ENCODE measurements around the gene NT5M.
A peak's percentile ranks its signal among the peaks of the same experiment; 100 is the strongest.

NT5M gene

GRCh38 chr17:17295141-17295540 is 8.0 kb upstream of the NT5M start:
- Histone ChIP-seq H2BK12ac (ENCODE audit: low read length) (no peak overlapping the region), H2AFZ (ENCODE audit: low read length) (no peak overlapping the region), H3K4me3 (ENCODE audit: low read length in 2 of 2) (no peak overlapping the region), H3K79me1 (ENCODE audit: low read depth, low read length) (no peaks in the 10 kb centered on the region), H4K8ac (ENCODE audit: low read depth, low read length) (no peak overlapping the region), H2BK15ac (ENCODE audit: low read length) (no peak overlapping the region), H3K9me3 (replicated peaks in 1 of 2; ENCODE audit: control insufficient read depth in 2 of 2, insufficient read depth in 1 of 2, low read depth in 1 of 2, low read length in 2 of 2) (no peaks in the 10 kb centered on the region), H3K14ac (ENCODE audit: low read length) (no peak overlapping the region), H2AK5ac (ENCODE audit: low read depth, low read length) (no peak overlapping the region), H2BK5ac (ENCODE audit: low read length) (no peak overlapping the region), H3K4ac (ENCODE audit: low read length) (no peak overlapping the region), H3K36me3 (replicated peaks in 1 of 2; ENCODE audit: control insufficient read depth in 2 of 2, insufficient read depth in 2 of 2, low read length in 2 of 2) (no peaks in the 10 kb centered on the region), H3K9ac (ENCODE audit: low read depth, low read length, poor library complexity) (no peak overlapping the region), H3K4me2 (ENCODE audit: insufficient read depth, low read length, poor library complexity, severe bottlenecking) (no peak overlapping the region), H3K23ac (ENCODE audit: low read depth, low read length, poor library complexity) (no peak overlapping the region), H3K18ac (ENCODE audit: low read length) (no peak overlapping the region), H3K27ac (replicated peaks; ENCODE audit: low read length) (no peak overlapping the region), H3K4me1 (ENCODE audit: control insufficient read depth in 2 of 2, insufficient read depth in 1 of 2, low read depth in 1 of 2, low read length in 2 of 2) (no peaks in the 10 kb centered on the region), H4K91ac (ENCODE audit: low read depth, low read length, poor library complexity) (no peak overlapping the region), H3K27me3 (ENCODE audit: control insufficient read depth in 3 of 3, insufficient read depth in 3 of 3, low read depth in 1 of 3, low read length in 3 of 3) (no peaks in the 10 kb centered on the region), H2BK120ac (ENCODE audit: low read depth, low read length) (no peak overlapping the region)
- no peak for DNase-seq (ENCODE audit: low spot score)
- WGBS, 2 donors (ENCODE audit: extremely low coverage in 2 of 2, insufficient read length in 2 of 2, insufficient replicate concordance in 1 of 2): no CpG with 5 or more reads among the region's 4 CpGs

DNA sequence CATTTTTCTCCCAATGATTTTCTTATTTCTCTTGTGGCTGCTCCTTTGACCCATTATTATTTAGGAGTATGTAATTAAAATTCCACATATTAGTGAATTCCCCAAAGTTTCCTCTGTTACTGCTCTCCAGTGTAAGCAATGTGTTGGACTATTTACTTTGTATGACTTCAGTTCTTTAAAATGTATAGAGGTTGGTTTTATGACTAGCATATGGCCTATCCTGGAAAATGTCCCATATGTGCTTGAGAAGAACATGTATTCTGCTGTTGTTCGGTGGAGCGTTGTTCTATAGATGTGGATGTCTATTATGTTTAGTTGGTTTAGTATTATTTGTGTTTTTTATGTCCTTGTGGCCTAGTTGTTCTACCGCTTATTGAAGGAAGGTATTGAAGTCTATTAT is 6.0 kb upstream of the NT5M start:
- Histone ChIP-seq H3K27ac (replicated peaks; ENCODE audit: low read length) (no peak overlapping the region), H3K4ac (ENCODE audit: low read length) (no peak overlapping the region), H3K18ac (ENCODE audit: low read length) (no peak overlapping the region), H3K4me2 (ENCODE audit: insufficient read depth, low read length, poor library complexity, severe bottlenecking) (no peak overlapping the region), H4K8ac (ENCODE audit: low read depth, low read length) (no peak overlapping the region), H3K4me3 (ENCODE audit: low read length in 2 of 2) (no peak overlapping the region), H2AFZ (ENCODE audit: low read length) (no peak overlapping the region), H2BK15ac (ENCODE audit: low read length) (no peak overlapping the region), H3K4me1 (ENCODE audit: control insufficient read depth in 2 of 2, insufficient read depth in 1 of 2, low read depth in 1 of 2, low read length in 2 of 2) (peaks cover 0 to 2% of the 10 kb centered on the region in 2 donors), H3K14ac (ENCODE audit: low read length) (no peak overlapping the region), H3K27me3 (ENCODE audit: control insufficient read depth in 3 of 3, insufficient read depth in 3 of 3, low read depth in 1 of 3, low read length in 3 of 3) (no peaks in the 10 kb centered on the region), H4K91ac (ENCODE audit: low read depth, low read length, poor library complexity) (no peak overlapping the region), H3K36me3 (replicated peaks in 1 of 2; ENCODE audit: control insufficient read depth in 2 of 2, insufficient read depth in 2 of 2, low read length in 2 of 2) (no peaks in the 10 kb centered on the region), H2BK5ac (ENCODE audit: low read length) (no peak overlapping the region), H2AK5ac (ENCODE audit: low read depth, low read length) (no peak overlapping the region), H3K9ac (ENCODE audit: low read depth, low read length, poor library complexity) (no peak overlapping the region), H2BK120ac (ENCODE audit: low read depth, low read length) (no peak overlapping the region), H3K79me1 (ENCODE audit: low read depth, low read length) (no peaks in the 10 kb centered on the region), H3K9me3 (replicated peaks in 1 of 2; ENCODE audit: control insufficient read depth in 2 of 2, insufficient read depth in 1 of 2, low read depth in 1 of 2, low read length in 2 of 2) (no peaks in the 10 kb centered on the region), H2BK12ac (ENCODE audit: low read length) (no peak overlapping the region), H3K23ac (ENCODE audit: low read depth, low read length, poor library complexity) (no peak overlapping the region)
- WGBS, 2 donors (ENCODE audit: extremely low coverage in 2 of 2, insufficient read length in 2 of 2, insufficient replicate concordance in 1 of 2): 100% methylated on average over 2 of the region's 3 CpGs; no CpG with 5 or more reads in 1 of the 2 donors
- DNase-seq (ENCODE audit: low spot score): no peak

- no CpG with 5 or more reads among the region's 3 CpGs for WGBS, 2 donors (ENCODE audit: extremely low coverage in 2 of 2, insufficient read length in 2 of 2, insufficient replicate concordance in 1 of 2)
These were observed 5.1 kb upstream of the NT5M start for GRCh38 chr17:17298108-17298507.

DNA sequence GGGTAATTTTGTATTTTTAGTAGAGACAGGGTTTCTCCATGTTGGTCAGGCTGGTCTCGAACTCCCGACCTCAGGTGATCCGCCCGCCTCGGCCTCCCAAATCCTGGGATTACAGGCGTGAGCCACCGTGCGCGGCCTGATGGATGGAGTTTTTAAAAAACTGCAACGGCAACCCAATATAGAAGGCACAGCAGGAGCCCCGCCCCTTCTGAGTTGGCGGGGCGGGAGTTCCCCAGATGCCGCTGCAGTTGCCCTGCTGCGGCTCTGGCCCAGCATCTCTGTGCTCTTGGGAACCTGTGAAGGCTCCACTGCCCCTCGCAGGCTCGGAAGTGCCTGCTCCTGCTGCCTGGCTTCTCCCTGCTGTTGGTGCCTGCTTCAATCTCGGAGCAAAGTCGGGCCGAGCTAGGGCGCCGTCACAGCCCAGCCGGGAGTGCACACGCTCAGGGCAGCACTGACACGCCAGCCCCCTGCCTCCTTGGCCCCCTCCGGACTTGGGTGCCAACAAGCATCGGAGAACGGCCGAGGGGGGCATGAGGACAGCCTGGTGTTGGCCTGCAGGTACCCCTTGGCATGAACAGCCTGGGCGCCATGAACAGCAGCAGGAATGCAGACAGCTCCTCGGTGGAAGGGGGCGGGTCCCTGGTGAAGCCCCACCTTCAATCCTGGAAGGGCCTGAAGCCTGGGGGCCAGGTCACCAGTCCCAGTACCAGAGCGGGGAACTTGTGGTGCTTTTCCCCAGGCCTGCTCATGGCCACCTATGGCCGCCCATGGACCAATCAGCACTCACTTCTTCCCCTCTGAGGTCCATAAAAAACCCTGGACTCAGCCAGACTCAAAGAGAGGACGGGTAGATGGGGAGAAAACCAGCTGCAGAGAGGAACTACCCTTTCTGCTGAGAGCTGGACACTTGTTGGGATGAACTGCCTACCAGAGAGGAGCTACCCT is 2.3 kb upstream of the NT5M start:
- peak overlapping the region; percentile 83 for H2AFZ ChIP-seq (ENCODE audit: low read length)
- peak overlapping the region; percentile 86 for H3K27ac ChIP-seq (replicated peaks; ENCODE audit: low read length)
- peak overlapping the region; percentile 95 for H4K91ac ChIP-seq (ENCODE audit: low read depth, low read length, poor library complexity)
- H3K4ac ChIP-seq (ENCODE audit: low read length): no peak overlapping the region
- H3K36me3 ChIP-seq (replicated peaks in 1 of 2; ENCODE audit: control insufficient read depth in 2 of 2, insufficient read depth in 2 of 2, low read length in 2 of 2): no peaks in the 10 kb centered on the region
- H3K4me2 ChIP-seq (ENCODE audit: insufficient read depth, low read length, poor library complexity, severe bottlenecking): peak overlapping the region; percentile 82
- peak overlapping the region; percentile 35 for H2BK5ac ChIP-seq (ENCODE audit: low read length)
- peak overlapping the region; percentile 96 for H3K18ac ChIP-seq (ENCODE audit: low read length)
- H3K27me3 ChIP-seq (ENCODE audit: control insufficient read depth in 3 of 3, insufficient read depth in 3 of 3, low read depth in 1 of 3, low read length in 3 of 3): peaks cover 0 to 19% (median 2%) of the 10 kb centered on the region in 3 experiments
- no peak overlapping the region for H2BK15ac ChIP-seq (ENCODE audit: low read length)
- H3K14ac ChIP-seq (ENCODE audit: low read length): no peak overlapping the region
- no peak overlapping the region for H2AK5ac ChIP-seq (ENCODE audit: low read depth, low read length)
- H2BK12ac ChIP-seq (ENCODE audit: low read length): no peak overlapping the region
- no peak overlapping the region for H2BK120ac ChIP-seq (ENCODE audit: low read depth, low read length)
- H4K8ac ChIP-seq (ENCODE audit: low read depth, low read length): no peak overlapping the region
- H3K9ac ChIP-seq (ENCODE audit: low read depth, low read length, poor library complexity): peak overlapping the region; percentile 94
- WGBS, 2 donors (ENCODE audit: extremely low coverage in 2 of 2, insufficient read length in 2 of 2, insufficient replicate concordance in 1 of 2): no CpG with 5 or more reads among the region's 35 CpGs
- H3K23ac ChIP-seq (ENCODE audit: low read depth, low read length, poor library complexity): peak overlapping the region; percentile 83
- peak overlapping the region; percentile 45 to 94 for H3K4me3 ChIP-seq (ENCODE audit: low read length in 2 of 2)
- H3K79me1 ChIP-seq (ENCODE audit: low read depth, low read length): no peaks in the 10 kb centered on the region
- DNase-seq (ENCODE audit: low spot score): peak; percentile 71
- peaks cover 5 to 12% of the 10 kb centered on the region in 2 donors for H3K4me1 ChIP-seq (ENCODE audit: control insufficient read depth in 2 of 2, insufficient read depth in 1 of 2, low read depth in 1 of 2, low read length in 2 of 2)
- H3K9me3 ChIP-seq (replicated peaks in 1 of 2; ENCODE audit: control insufficient read depth in 2 of 2, insufficient read depth in 1 of 2, low read depth in 1 of 2, low read length in 2 of 2): no peaks in the 10 kb centered on the region

More at GRCh38 chr17:17298108-17298507, 5.1 kb upstream of the NT5M start:
- Histone ChIP-seq H3K4ac (ENCODE audit: low read length) (no peak overlapping the region), H3K4me3 (ENCODE audit: low read length in 2 of 2) (no peak overlapping the region), H3K9me3 (replicated peaks in 1 of 2; ENCODE audit: control insufficient read depth in 2 of 2, insufficient read depth in 1 of 2, low read depth in 1 of 2, low read length in 2 of 2) (no peaks in the 10 kb centered on the region), H2BK120ac (ENCODE audit: low read depth, low read length) (no peak overlapping the region), H2BK12ac (ENCODE audit: low read length) (no peak overlapping the region), H3K36me3 (replicated peaks in 1 of 2; ENCODE audit: control insufficient read depth in 2 of 2, insufficient read depth in 2 of 2, low read length in 2 of 2) (no peaks in the 10 kb centered on the region), H3K18ac (ENCODE audit: low read length) (no peak overlapping the region), H3K27ac (replicated peaks; ENCODE audit: low read length) (no peak overlapping the region), H2BK15ac (ENCODE audit: low read length) (no peak overlapping the region), H3K9ac (ENCODE audit: low read depth, low read length, poor library complexity) (no peak overlapping the region), H3K4me1 (ENCODE audit: control insufficient read depth in 2 of 2, insufficient read depth in 1 of 2, low read depth in 1 of 2, low read length in 2 of 2) (peaks cover 0 to 2% of the 10 kb centered on the region in 2 donors), H4K8ac (ENCODE audit: low read depth, low read length) (no peak overlapping the region), H2BK5ac (ENCODE audit: low read length) (no peak overlapping the region), H3K4me2 (ENCODE audit: insufficient read depth, low read length, poor library complexity, severe bottlenecking) (no peak overlapping the region), H3K27me3 (ENCODE audit: control insufficient read depth in 3 of 3, insufficient read depth in 3 of 3, low read depth in 1 of 3, low read length in 3 of 3) (no peaks in the 10 kb centered on the region), H3K14ac (ENCODE audit: low read length) (no peak overlapping the region), H2AFZ (ENCODE audit: low read length) (no peak overlapping the region), H3K23ac (ENCODE audit: low read depth, low read length, poor library complexity) (no peak overlapping the region), H2AK5ac (ENCODE audit: low read depth, low read length) (no peak overlapping the region), H3K79me1 (ENCODE audit: low read depth, low read length) (no peaks in the 10 kb centered on the region), H4K91ac (ENCODE audit: low read depth, low read length, poor library complexity) (no peak overlapping the region)
- no peak for DNase-seq (ENCODE audit: low spot score)

Data from neuronal stem cell (in vitro differentiated cells).